Keratinocyte (primary cell): Measurements from ENCODE around the gene POU6F2. TPM values are rescaled to one million over a fixed set of nuclear protein-coding genes. Genes with fewer than 3 reads are reported as not detected.

ENCODE experiments used
- DNase-seq: peaks from one replicate; pipeline ENCODE4 v3.0.0-alpha.2; 2011; ENCODE audit warnings: low read depth, missing footprints, low spot score
- FAIRE-seq: peaks from 2 replicates; lab custom pipeline; 2011; peaks lifted over from hg19 to GRCh38; lab: Jason Lieb, UNC
- H2AFZ ChIP-seq: 2 replicates; pipeline ENCODE4 v1.6.0; 2012; ENCODE audit warnings: low read length, control low read depth, inconsistent platforms; ENCODE audit not compliant: control insufficient read depth
- H3K27ac ChIP-seq: 2 replicates; pipeline ENCODE4 v1.5.1; 2011; ENCODE audit warnings: low read length; ENCODE audit not compliant: control insufficient read depth, insufficient read depth
- H3K27me3 ChIP-seq: 3 replicates; pipeline ENCODE4 v1.6.0; 2011; ENCODE audit warnings: low read length; ENCODE audit not compliant: control insufficient read depth, insufficient read depth; ENCODE audit errors: extremely low read depth
- H3K36me3 ChIP-seq, 2 experiments: 2 replicates in 1 of 2; 3 replicates in 1 of 2; pipeline ENCODE4 v1.5.1; 2011; ENCODE audit warnings: low read length in 2 of 2, mild to moderate bottlenecking in 1 of 2; ENCODE audit not compliant: control insufficient read depth in 2 of 2, insufficient read depth in 2 of 2; ENCODE audit errors: extremely low read depth in 1 of 2
- H3K4me1 ChIP-seq: 3 replicates; pipeline ENCODE4 v1.5.1; 2011; ENCODE audit warnings: low read length; ENCODE audit not compliant: control insufficient read depth, insufficient read depth; ENCODE audit errors: extremely low read depth
- H3K4me2 ChIP-seq: 3 replicates; pipeline ENCODE4 v1.6.0; 2011; ENCODE audit warnings: low read depth, low read length; ENCODE audit not compliant: control insufficient read depth, insufficient read depth; ENCODE audit errors: extremely low read depth
- H3K4me3 ChIP-seq, 3 experiments: fragments of 200-600 bp in 1 of 3; sonication (generic) in 1 of 3; 2 replicates in 2 of 3; 3 replicates in 1 of 3; pipeline ENCODE4 v1.5.1; 2011 to 2016; ENCODE audit warnings: low read length in 3 of 3, mild to moderate bottlenecking in 3 of 3, control low read depth in 2 of 3, inconsistent platforms in 1 of 3, low read depth in 1 of 3, mixed read lengths in 1 of 3, mixed run types in 1 of 3, moderate library complexity in 1 of 3; ENCODE audit not compliant: control insufficient read depth in 2 of 3, insufficient read depth in 2 of 3; ENCODE audit errors: extremely low read depth in 1 of 3
- H3K79me2 ChIP-seq: 2 replicates; pipeline ENCODE4 v1.6.0; 2012; ENCODE audit warnings: low read length; ENCODE audit not compliant: control insufficient read depth, insufficient read depth
- H3K9ac ChIP-seq: 3 replicates; pipeline ENCODE4 v1.6.0; 2011; ENCODE audit warnings: low read length; ENCODE audit not compliant: control insufficient read depth, insufficient read depth; ENCODE audit errors: extremely low read depth
- H3K9me1 ChIP-seq: 3 replicates; pipeline ENCODE4 v1.6.0; 2011; ENCODE audit warnings: low read length; ENCODE audit not compliant: control insufficient read depth, insufficient read depth; ENCODE audit errors: extremely low read depth
- H3K9me3 ChIP-seq: 2 replicates; pipeline ENCODE4 v1.5.1; 2012; ENCODE audit warnings: low read depth, low read length; ENCODE audit not compliant: control insufficient read depth
- H4K20me1 ChIP-seq: 3 replicates; pipeline ENCODE4 v1.6.0; 2011; ENCODE audit warnings: low read length; ENCODE audit not compliant: control insufficient read depth, insufficient read depth; ENCODE audit errors: extremely low read depth
- EZH2 ChIP-seq: IDR thresholded peaks from one replicate; pipeline ENCODE4 v1.6.1; 2012; ENCODE audit warnings: inconsistent platforms, mild to moderate bottlenecking, low read length, moderate library complexity
- dilution Hi-C: fragments of 300-500 bp; cut with MboI; formaldehyde crosslinking; loops from one replicate; pipeline ENCODE4 v1.7.0; 2020; ENCODE audit warnings: low sequenced_read_pairs; ENCODE audit not compliant: extremely low pct_ligation_motif_present
- polyA plus RNA-seq, 5 experiments: library from polyadenylated mRNA; depleted of rRNA in 3 of 5; stranded (reverse) in 3 of 5; stranded (forward) in 1 of 5; unstranded in 1 of 5; fragments of >200 nt; gene quantifications; 1 replicate in 1 of 5; 2 replicates in 3 of 5; 3 replicates in 1 of 5; pipeline versions ENCODE4 v1.2.1 to v1.2.3, GENCODE V29; 2011 to 2012; ENCODE audit warnings: missing spikeins in 2 of 5, low read depth in 1 of 5, low replicate concordance in 1 of 5
- TF ChIP-seq, protein P1 (sequence below), 3 experiments: IDR thresholded peaks in 1 of 3; conservative IDR thresholded peaks in 1 of 3; optimal IDR thresholded peaks in 1 of 3; 2 replicates in 2 of 3; 3 replicates in 1 of 3; pipeline versions ENCODE3 to v1.5.1; 2011; ENCODE audit warnings: low read length in 3 of 3, mild to moderate bottlenecking in 3 of 3, moderate library complexity in 2 of 3, control low read depth in 1 of 3, inconsistent platforms in 1 of 3; ENCODE audit not compliant: insufficient read depth in 2 of 3; ENCODE audit errors: extremely low read depth in 1 of 3

Gene POU6F2
- polyA plus RNA-seq, 1 donor (not counting 4 experiments of a cell fraction or from before 2014, with no cell fraction given), result not detected

DNA sequence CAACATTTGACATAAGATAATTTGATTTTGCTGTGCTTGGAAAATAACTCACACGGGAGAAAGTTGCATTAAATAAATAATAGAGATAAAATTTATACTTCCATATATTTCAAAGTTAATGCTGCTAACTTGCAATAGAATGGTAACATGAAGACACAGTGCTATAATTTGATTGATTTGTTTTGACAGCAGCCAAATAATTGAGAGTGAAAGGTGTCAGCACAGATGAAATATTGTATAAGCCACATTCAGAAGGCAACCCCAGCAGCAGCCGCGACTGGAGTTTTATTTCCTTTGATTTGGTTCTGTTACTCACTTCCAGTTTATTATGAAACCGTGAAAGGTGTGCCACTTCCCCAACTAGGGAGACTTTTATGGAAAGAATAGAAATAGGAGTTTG is 242.2 kb downstream of the POU6F2 start:
- no peaks in the 10 kb centered on the region for H3K9me1 ChIP-seq
- TF ChIP-seq EZH2, result no peak
- TF ChIP-seq, protein P1, sequence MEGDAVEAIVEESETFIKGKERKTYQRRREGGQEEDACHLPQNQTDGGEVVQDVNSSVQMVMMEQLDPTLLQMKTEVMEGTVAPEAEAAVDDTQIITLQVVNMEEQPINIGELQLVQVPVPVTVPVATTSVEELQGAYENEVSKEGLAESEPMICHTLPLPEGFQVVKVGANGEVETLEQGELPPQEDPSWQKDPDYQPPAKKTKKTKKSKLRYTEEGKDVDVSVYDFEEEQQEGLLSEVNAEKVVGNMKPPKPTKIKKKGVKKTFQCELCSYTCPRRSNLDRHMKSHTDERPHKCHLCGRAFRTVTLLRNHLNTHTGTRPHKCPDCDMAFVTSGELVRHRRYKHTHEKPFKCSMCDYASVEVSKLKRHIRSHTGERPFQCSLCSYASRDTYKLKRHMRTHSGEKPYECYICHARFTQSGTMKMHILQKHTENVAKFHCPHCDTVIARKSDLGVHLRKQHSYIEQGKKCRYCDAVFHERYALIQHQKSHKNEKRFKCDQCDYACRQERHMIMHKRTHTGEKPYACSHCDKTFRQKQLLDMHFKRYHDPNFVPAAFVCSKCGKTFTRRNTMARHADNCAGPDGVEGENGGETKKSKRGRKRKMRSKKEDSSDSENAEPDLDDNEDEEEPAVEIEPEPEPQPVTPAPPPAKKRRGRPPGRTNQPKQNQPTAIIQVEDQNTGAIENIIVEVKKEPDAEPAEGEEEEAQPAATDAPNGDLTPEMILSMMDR (optimal IDR thresholded peaks at IDR 0.05 in 1 of 3, IDR thresholded peaks at IDR 0.05 in 1 of 3, conservative IDR thresholded peaks at IDR 0.05 in 1 of 3; ENCODE audit: extremely low read depth in 1 of 3, insufficient read depth in 2 of 3, low read length in 3 of 3), result no peak
- H4K20me1 ChIP-seq, result no peaks in the 10 kb centered on the region
- H3K9ac ChIP-seq, result no peak overlapping the region
- no peaks in the 10 kb centered on the region for H3K9me3 ChIP-seq
- no peak overlapping the region for H2AFZ ChIP-seq
- no peak for FAIRE-seq
- dilution Hi-C loops, result no loop called here
- no peak overlapping the region for H3K27ac ChIP-seq
- no peaks in the 10 kb centered on the region for H3K79me2 ChIP-seq
- no peaks in the 10 kb centered on the region for H3K27me3 ChIP-seq
- H3K4me1 ChIP-seq, result no peaks in the 10 kb centered on the region
- H3K4me3 ChIP-seq, result no peak overlapping the region
- no peak overlapping the region for H3K4me2 ChIP-seq
- no peak for DNase-seq
- no peaks in the 10 kb centered on the region for H3K36me3 ChIP-seq

DNA sequence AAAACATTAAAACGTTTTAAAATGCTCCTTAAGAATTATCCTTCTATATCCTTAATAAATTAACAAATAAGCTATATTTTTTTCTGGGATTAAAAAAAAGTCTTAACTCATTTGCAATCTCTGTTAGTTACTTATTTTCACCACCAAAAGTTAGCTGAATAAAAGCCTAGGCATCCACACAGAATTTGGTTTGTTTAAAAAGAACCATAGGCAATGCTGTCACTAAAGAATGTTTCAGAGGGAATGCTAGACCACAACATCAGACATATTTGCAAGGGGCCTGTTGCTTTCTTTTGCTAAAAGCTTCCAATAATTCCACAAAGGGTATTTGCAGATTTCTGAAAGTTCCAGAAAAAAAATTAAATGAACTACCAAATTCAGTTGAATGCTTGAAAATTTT is 244.2 kb downstream of the POU6F2 start:
- Histone ChIP-seq H3K9me1 (no peaks in the 10 kb centered on the region), H4K20me1 (no peaks in the 10 kb centered on the region), H3K79me2 (no peaks in the 10 kb centered on the region), H3K9ac (no peak overlapping the region), H3K27me3 (no peaks in the 10 kb centered on the region), H3K4me2 (no peak overlapping the region), H3K4me1 (no peaks in the 10 kb centered on the region), H3K4me3 (no peak overlapping the region), H3K9me3 (no peaks in the 10 kb centered on the region), H3K36me3 (no peaks in the 10 kb centered on the region), H2AFZ (no peak overlapping the region), H3K27ac (no peak overlapping the region)
- no peak for FAIRE-seq
- TF ChIP-seq EZH2, result no peak
- TF ChIP-seq, protein P1 (optimal IDR thresholded peaks at IDR 0.05 in 1 of 3, IDR thresholded peaks at IDR 0.05 in 1 of 3, conservative IDR thresholded peaks at IDR 0.05 in 1 of 3; ENCODE audit: extremely low read depth in 1 of 3, insufficient read depth in 2 of 3, low read length in 3 of 3), result no peak
- no peak for DNase-seq
- dilution Hi-C loops, result no loop called here
